Motor neuron (in vitro differentiated cells): ENCODE results near the gene TRPC4AP. TPM values are rescaled to one million over a fixed set of nuclear protein-coding genes. Genes with fewer than 3 reads are reported as not detected.
A peak's percentile ranks its signal among the peaks of the same experiment; 100 is the strongest.
"Not testable (repeated sequence)": the region's sequence is repeated elsewhere in the genome, so short reads cannot be mapped to it uniquely, and the experiment has no call there.

Source experiments
- ATAC-seq, 8 experiments: fragments of 200-7000 bp; cut with Tn5 transposase; replicated peaks in 6 of 8; 2 replicates each; pipeline ENCODE4 v1.8.0; 2021; ENCODE audit warnings: mild to moderate bottlenecking in 8 of 8, moderate library complexity in 8 of 8
- H3K27ac ChIP-seq, 2 donors: fragments of 250-450 bp; sonication (Bioruptor Pico); 2 replicates each; pipeline ENCODE4 v1.9.0; 2021; ENCODE audit warnings: antibody characterized with exemption in 2 of 2, mild to moderate bottlenecking in 2 of 2, moderate library complexity in 1 of 2
- H3K4me1 ChIP-seq, 2 donors: fragments of 250-450 bp; sonication (Bioruptor Pico); replicated peaks in 1 of 2; 2 replicates each; pipeline ENCODE4 v1.6.1; 2021; ENCODE audit warnings: antibody characterized with exemption in 2 of 2, mild to moderate bottlenecking in 2 of 2, moderate library complexity in 1 of 2
- H3K4me3 ChIP-seq, 5 donors: fragments of 250-450 bp; sonication (Bioruptor Pico); 2 replicates each; pipeline ENCODE4 v1.9.0; 2021; ENCODE audit warnings: antibody characterized with exemption in 5 of 5, mild to moderate bottlenecking in 5 of 5, moderate library complexity in 4 of 5
- WGBS, 10 experiments: fragments of 450-650 bp; shearing (Covaris generic); methylation state at CpG; one replicate each; pipeline ENCODE4 v1.0.0; 2022; 5-methylcytosine and 5-hydroxymethylcytosine counted together
- in situ Hi-C, 9 experiments: fragments of 400-800 bp; cut with MboI; loops; one replicate each; pipeline ENCODE4 v1.15.0; 2021; ENCODE audit warnings: low sequenced_read_pairs in 9 of 9, low pct_unique_long_range_greater_than_20kb in 2 of 9; ENCODE audit not compliant: unreplicated experiment in 9 of 9
- total RNA-seq, 8 experiments: library from RNA; unstranded; fragments of 300-600 nt; gene quantifications; 2 replicates each; pipeline versions ENCODE4 v1.2.3 to v1.2.4, GENCODE V29; 2022

The TRPC4AP gene
- total RNA-seq, 8 experiments from 2014 or later = 39.2 to 65.1 (median 48.1) TPM

DNA sequence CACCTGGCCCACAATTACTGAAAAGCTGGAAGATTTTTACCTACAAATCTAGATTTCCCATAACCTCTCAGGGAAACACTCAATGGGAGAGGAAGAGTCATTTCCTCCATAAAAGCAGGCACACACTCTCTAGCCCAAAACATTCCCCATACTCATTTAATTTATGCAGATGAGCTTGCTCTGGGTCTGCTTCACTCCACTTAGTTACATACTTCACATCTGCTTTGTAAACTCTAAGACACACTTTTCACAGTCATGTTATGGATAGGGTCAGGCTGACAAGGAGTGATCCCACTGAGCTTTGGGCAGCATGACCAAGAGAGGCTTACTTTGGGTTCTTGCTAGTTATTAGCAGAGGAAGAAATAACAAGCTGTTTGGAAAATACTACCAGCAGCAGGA, 27.4 kb downstream of the TRPC4AP start:
- in situ Hi-C loops = no loop called here

GRCh38 chr20:35063168-35063567, 29.4 kb downstream of the TRPC4AP start:
- Histone ChIP-seq H3K4me1 (peaks cover 4 to 20% of the 10 kb centered on the region in 2 donors), H3K27ac (peak overlapping the region in 1 of 2 donors; percentile 36), H3K4me3 (no peak overlapping the region)
- WGBS, 10 experiments = 52 to 100% (median 68%) methylated on average over 2 to 3 of the region's 3 CpGs; no CpG with 5 or more reads in 3 of the 10 experiments
- in situ Hi-C loops = no loop called here
- ATAC-seq = peak in 4 of 8 experiments; percentile 24 to 93 (median 66)

More for the DNA sequence above, 27.4 kb downstream of the TRPC4AP start:
- ATAC-seq = peak in 3 of 8 experiments; percentile 56 to 68 (median 65)
- no peak overlapping the region for H3K4me3 ChIP-seq
- H3K27ac ChIP-seq = no peak overlapping the region
- peaks cover 4 to 20% of the 10 kb centered on the region in 2 donors for H3K4me1 ChIP-seq

GRCh38 chr20:35062478-35062877, 30.1 kb downstream of the TRPC4AP start:
- H3K27ac ChIP-seq = no peak overlapping the region
- in situ Hi-C loops = no loop called here
- no peak overlapping the region for H3K4me3 ChIP-seq
- peaks cover 4 to 20% of the 10 kb centered on the region in 2 donors for H3K4me1 ChIP-seq
- no peak for ATAC-seq
- WGBS, 10 experiments = 93 to 100% (median 99%) methylated on average over 2 to 3 of the region's 3 CpGs

DNA sequence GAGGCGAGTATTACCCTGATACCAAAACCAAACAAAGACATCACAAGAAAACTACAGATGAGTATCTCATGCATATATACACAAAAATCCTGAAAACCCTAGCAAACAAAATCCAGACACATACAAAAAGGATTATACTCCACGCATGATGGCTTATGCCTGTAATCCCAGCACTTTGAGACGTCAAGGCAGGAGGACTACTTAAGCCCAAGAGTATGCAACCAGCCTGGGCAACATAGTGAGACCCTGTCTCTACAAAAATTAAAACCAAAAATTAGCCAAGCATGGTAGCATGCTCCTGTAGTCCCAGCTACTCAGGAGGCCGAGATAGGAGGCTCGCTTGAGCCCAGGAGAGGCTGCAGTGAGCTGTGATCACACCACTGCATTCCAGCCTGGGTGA, 32.4 kb downstream of the TRPC4AP start:
- no peak overlapping the region for H3K4me3 ChIP-seq
- in situ Hi-C loops = no loop called here
- ATAC-seq = no peak
- 82 to 100% (median 100%) methylated on average over 1 to 5 of the region's 5 CpGs for WGBS, 10 experiments
- H3K4me1 ChIP-seq = peaks cover 4 to 20% of the 10 kb centered on the region in 2 donors
- H3K27ac ChIP-seq = no peak overlapping the region

GRCh38 chr20:35059612-35060011, 33.0 kb downstream of the TRPC4AP start:
- WGBS, 10 experiments = 90 to 100% (median 93%) methylated on average over 1 to 14 of the region's 14 CpGs
- H3K27ac ChIP-seq = no peak overlapping the region
- H3K4me3 ChIP-seq = no peak overlapping the region
- H3K4me1 ChIP-seq = peaks cover 4 to 20% of the 10 kb centered on the region in 2 donors
- in situ Hi-C loops = no loop called here
- ATAC-seq = no peak

- Histone ChIP-seq H3K4me1 (peaks cover 1 to 16% of the 10 kb centered on the region in 2 donors), H3K27ac (no peak overlapping the region), H3K4me3 (no peak overlapping the region)
- ATAC-seq = no peak
- 86 to 100% (median 90%) methylated on average over 1 to 2 of the region's 2 CpGs; no CpG with 5 or more reads in 2 of the 10 experiments for WGBS, 10 experiments
- in situ Hi-C loops = no loop called here
Measured at GRCh38 chr20:35059110-35059509, 33.5 kb downstream of the TRPC4AP start.

DNA sequence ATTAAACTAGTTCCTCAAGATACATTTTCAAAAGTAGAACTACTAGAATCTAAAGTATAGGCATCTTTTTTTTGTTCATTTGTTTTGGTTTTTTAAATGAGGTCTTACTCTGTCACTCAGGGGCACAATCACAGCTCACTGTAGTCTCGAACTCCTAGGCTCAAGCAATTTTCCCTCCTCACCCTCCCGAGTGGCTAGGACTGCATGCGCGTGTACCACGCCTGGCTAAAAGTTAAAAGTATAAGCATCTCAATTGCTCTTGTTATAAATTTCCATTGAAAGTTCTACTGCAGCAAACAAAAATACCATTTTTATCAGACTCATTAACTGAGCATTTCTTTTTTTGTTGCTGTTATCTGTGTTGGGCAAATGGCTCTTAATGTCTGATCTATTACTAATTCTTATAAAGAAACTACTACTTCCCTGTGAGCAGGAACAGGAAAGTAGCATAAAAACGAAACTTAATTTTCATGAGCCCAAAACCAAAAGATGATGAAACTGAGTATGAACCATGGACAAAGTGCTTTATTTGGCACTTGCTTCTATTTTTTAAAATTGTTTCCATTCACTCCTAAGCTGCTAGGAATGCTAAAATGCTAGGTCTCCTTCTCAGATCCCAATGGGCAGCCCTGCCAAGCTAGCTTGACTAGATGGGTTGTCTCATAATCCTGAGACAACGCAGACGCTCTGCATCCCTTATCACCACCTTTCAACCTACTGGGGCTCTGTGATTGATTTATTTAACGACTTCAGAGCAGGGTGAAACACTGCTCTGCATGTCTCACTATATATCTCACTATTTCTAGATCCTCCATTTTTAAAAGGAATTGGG, 36.9 kb downstream of the TRPC4AP start:
- Histone ChIP-seq H3K4me3 (no peak overlapping the region), H3K4me1 (no peaks in the 10 kb centered on the region), H3K27ac (no peak overlapping the region)
- WGBS, 10 experiments = 77 to 100% (median 93%) methylated on average over 3 to 9 of the region's 9 CpGs
- in situ Hi-C loops = no loop called here
- no peak for ATAC-seq

GRCh38 chr20:35054814-35055213, 37.8 kb downstream of the TRPC4AP start:
- H3K27ac ChIP-seq = no peak overlapping the region
- no peak overlapping the region for H3K4me3 ChIP-seq
- no peak for ATAC-seq
- in situ Hi-C loops = no loop called here
- WGBS, 10 experiments = 67 to 100% (median 89%) methylated on average over 2 of the region's 2 CpGs; no CpG with 5 or more reads in 5 of the 10 experiments
- no peaks in the 10 kb centered on the region for H3K4me1 ChIP-seq

DNA sequence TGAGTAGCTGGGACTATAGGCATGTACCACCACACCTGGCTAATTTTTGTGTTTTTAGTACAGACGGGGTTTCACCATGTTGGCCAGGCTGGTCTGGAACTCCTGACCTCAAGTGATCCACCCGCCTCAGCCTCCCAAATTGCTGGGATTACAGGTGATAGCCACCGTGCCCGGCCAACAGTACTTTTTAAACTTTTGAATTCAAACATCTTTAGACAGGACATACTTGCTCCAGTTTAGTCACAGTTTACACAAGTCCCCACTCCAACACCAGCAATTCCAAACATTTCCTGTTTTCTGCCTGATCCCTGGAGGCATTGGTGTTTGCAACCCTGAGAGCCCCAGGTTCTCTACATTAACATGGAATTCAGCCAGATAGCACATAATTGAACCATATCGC, 40.0 kb downstream of the TRPC4AP start:
- ATAC-seq, H3K4me1 ChIP-seq, in situ Hi-C loops, H3K27ac ChIP-seq, H3K4me3 ChIP-seq: not testable (repeated sequence)
- WGBS, 10 experiments = 93 to 100% (median 100%) methylated on average over 1 to 5 of the region's 5 CpGs

DNA sequence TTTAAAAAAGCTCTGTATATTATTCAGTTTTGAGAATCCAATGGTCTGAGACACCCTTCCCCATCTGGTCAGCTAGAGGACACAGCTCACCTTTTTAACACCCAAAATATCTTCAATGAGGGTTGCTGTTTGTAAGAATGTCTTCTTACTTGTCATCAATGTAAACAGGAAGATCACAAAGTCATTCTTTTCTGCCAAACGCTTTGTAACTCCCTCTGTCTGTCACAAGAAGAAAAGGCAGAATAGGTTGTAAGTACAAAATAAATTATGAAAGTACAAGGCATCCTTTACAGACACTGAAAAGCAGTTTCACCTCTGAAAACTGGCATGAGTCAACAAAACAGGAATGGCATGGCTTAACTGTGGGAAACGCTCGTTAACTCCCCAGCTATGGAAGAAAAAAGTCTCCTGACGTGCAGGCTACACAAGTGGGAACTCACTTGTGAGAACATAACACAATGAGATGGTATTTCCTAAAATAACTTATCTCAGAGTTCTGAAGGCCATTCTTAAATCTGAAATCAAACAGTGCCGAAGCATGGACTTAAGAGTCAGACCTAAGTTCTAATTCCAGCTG, 42.7 kb downstream of the TRPC4AP start:
- 66 to 100% (median 91%) methylated on average over 1 to 5 of the region's 5 CpGs for WGBS, 10 experiments
- Histone ChIP-seq H3K4me3 (no peak overlapping the region), H3K27ac (no peak overlapping the region), H3K4me1 (no peaks in the 10 kb centered on the region)
- in situ Hi-C loops = no loop called here
- ATAC-seq = no peak

GRCh38 chr20:35048739-35049138, 43.9 kb downstream of the TRPC4AP start:
- no peak overlapping the region for H3K4me3 ChIP-seq
- WGBS, 10 experiments = 83 to 100% methylated on average over 1 of the region's 1 CpG; no CpG with 5 or more reads in 8 of the 10 experiments
- H3K4me1 ChIP-seq = no peaks in the 10 kb centered on the region
- ATAC-seq = peak in 1 of 8 experiments; percentile 33
- H3K27ac ChIP-seq = no peak overlapping the region
- in situ Hi-C loops = no loop called here

GRCh38 chr20:35042268-35042667, 50.3 kb downstream of the TRPC4AP start:
- Histone ChIP-seq H3K4me3 (no peak overlapping the region), H3K4me1 (no peaks in the 10 kb centered on the region), H3K27ac (no peak overlapping the region)
- in situ Hi-C loops = no loop called here
- ATAC-seq = no peak

DNA sequence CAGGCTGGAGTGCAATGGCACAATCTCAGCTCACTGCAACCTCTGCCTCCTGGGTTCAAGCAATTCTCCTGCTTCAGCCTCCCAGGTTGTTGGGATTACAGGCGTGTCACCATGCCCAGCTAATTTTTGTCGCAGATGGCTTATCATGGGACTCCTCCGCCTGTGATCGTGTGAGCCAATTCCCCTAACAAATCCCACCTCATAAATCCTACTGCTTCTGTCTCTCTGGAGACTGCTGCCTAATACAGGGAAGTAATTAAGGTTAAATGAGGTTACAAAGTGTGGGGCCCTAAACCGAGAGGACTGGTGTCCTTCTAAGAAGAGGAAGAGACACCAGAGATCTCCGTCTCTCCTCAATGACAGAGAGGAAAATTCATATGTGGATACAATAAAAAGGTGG, 52.0 kb downstream of the TRPC4AP start:
- 38 to 94% (median 85%) methylated on average over 1 to 6 of the region's 6 CpGs; no CpG with 5 or more reads in 1 of the 10 experiments for WGBS, 10 experiments
- Histone ChIP-seq H3K27ac (no peak overlapping the region), H3K4me3 (no peak overlapping the region), H3K4me1 (no peaks in the 10 kb centered on the region)
- in situ Hi-C loops = no loop called here
- no peak for ATAC-seq
